Type B pancreatic cell (in vitro differentiated cells): ENCODE data around the gene COL5A1. TPM values are rescaled to one million over a fixed set of nuclear protein-coding genes. Genes with fewer than 3 reads are reported as not detected.
A peak's percentile ranks its signal among the peaks of the same experiment; 100 is the strongest.
"Not testable (repeated sequence)": the region's sequence is repeated elsewhere in the genome, so short reads cannot be mapped to it uniquely, and the experiment has no call there.

ENCODE experiments used
- DNase-seq: peaks from one replicate; pipeline ENCODE4 v3.0.0; 2021; ENCODE audit warnings: mixed read lengths; ENCODE audit not compliant: unreplicated experiment; ENCODE audit errors: extremely low spot score
- H3K27ac Mint-ChIP-seq: 2 replicates; pipeline ENCODE4 v1.8.0; 2021; ENCODE audit warnings: mild to moderate bottlenecking, mixed read lengths
- H3K27me3 Mint-ChIP-seq: 2 replicates; pipeline ENCODE4 v1.8.0; 2021; ENCODE audit warnings: mixed read lengths
- H3K36me3 Mint-ChIP-seq: 2 replicates; pipeline ENCODE4 v1.8.0; 2021; ENCODE audit warnings: mixed read lengths
- H3K4me1 Mint-ChIP-seq: one replicate; pipeline ENCODE4 v1.8.0; 2021; ENCODE audit warnings: mixed read lengths; ENCODE audit not compliant: unreplicated experiment
- H3K4me3 Mint-ChIP-seq: 2 replicates; pipeline ENCODE4 v1.8.0; 2021; ENCODE audit warnings: mild to moderate bottlenecking, mixed read lengths
- H3K9me3 Mint-ChIP-seq: 2 replicates; pipeline ENCODE4 v1.8.0; 2021; ENCODE audit warnings: mixed read lengths
- CTCF ChIP-seq: fragments of 200-600 bp; sonication (generic); conservative IDR thresholded peaks from 2 replicates; pipeline ENCODE4 v1.5.0; 2021; ENCODE audit warnings: antibody characterized with exemption, mild to moderate bottlenecking
- total RNA-seq: library from RNA; stranded (reverse); gene quantifications from 2 replicates; pipeline ENCODE4 v1.2.1, GENCODE V29; 2021; ENCODE audit warnings: low replicate concordance

Gene COL5A1
- total RNA-seq, 1 donor from 2014 or later = 112 TPM

DNA sequence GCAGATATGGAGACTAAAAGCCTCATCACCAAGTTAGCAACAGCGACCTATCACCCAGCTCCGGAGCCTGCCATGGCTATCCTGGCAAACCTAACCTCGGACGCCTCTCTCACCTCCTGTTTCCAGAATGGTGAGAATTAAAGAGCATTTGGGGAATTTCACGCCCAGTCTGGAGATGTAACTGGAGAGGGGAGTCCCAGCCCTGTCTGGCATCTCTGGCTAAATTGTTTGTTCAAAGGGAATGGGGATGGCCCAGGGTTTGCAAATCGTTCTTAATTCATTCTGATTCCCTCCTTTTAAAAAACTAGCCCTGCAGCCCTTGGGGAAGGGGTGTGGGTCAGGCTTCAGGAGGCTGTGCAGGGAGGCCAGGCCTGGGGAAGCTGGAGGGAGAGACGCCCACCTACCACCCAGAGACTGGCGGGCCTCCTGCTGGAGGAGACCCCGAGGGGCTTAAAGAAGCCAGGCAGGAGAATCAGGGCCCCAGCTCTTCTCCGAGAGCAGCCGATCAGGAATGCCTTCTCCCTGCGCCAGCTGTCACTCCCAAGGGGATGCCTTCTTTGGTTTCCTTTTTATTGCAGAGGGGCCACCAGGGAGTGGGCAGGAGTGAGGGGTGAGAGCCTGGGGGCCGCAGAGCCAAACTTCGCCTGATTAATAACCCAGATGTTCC lies 964 bp upstream of the COL5A1 start:
- DNase-seq = no peak
- Mint-ChIP-seq H3K27ac (no peak overlapping the region), H3K36me3 (no peaks in the 10 kb centered on the region), H3K9me3 (no peaks in the 10 kb centered on the region), H3K4me1 (peaks cover 33% of the 10 kb centered on the region), H3K4me3 (peak overlapping the region; percentile 81), H3K27me3 (peaks cover 27% of the 10 kb centered on the region)
- TF ChIP-seq CTCF = no peak

DNA sequence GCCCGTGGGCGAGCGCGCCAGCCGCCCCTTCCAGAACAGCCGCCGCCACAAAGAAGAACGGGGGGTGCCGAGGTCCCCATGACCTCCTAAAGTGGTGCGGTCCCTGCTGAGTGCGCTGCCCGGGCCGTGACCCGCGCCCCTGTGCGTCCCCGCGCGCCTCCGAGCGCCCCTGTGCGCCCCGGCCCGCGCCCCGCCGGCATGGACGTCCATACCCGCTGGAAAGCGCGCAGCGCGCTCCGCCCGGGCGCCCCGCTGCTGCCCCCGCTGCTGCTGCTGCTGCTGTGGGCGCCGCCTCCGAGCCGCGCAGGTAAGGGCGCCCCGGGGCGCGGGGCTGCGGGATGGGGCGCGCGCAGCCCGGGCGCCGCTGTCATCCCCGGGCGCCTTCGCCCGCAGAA lies 384 bp downstream of the COL5A1 start:
- Mint-ChIP-seq H3K27ac (no peak overlapping the region), H3K4me1 (peaks cover 34% of the 10 kb centered on the region), H3K36me3 (no peaks in the 10 kb centered on the region), H3K4me3 (peak overlapping the region; percentile 91), H3K27me3 (peaks cover 24% of the 10 kb centered on the region), H3K9me3 (no peaks in the 10 kb centered on the region)
- no peak for DNase-seq
- TF ChIP-seq CTCF = no peak

DNA sequence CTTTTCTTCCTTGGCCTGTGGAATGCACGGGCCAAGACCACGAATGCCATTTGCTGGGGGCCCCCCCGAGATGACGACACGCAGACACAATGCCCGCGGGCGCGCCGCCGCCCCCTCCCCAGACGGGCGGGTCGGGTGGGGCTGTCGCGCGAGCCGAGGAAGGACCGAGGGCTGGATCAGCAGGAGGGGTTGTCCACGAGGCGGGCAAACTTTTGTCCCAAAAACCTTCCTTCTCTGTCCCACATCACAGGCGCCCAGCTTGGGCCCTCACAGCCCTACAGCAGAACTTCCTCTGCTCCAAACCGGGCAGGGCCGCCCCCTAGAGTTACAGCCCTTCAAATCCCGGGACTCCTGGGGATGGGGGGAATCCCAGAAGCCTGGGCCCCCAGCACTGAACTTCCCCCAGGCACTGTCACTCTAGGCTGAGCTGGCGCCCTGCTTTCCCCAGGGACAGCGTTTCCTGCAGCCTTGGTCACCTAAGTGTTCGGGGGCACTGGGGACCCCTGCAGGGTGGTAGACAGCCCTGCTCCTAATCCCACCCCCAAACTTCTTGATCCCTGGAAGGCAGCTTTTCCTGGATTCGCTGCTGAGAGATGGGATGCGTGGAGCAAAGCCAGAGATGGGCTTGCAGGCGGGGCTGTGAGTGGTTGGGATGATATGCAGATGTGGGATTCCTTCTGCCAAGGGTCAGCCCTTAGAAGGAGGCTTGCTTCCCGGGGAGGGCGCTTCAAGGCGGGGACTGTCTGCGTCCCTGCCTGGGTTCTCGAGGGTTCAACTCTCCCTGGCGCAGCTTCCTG lies 980 bp downstream of the COL5A1 start:
- H3K4me1 Mint-ChIP-seq = peaks cover 32% of the 10 kb centered on the region
- H3K4me3 Mint-ChIP-seq = peak overlapping the region; percentile 91
- H3K27ac Mint-ChIP-seq = peak overlapping the region; percentile 64
- TF ChIP-seq CTCF = peak; percentile 22
- H3K9me3 Mint-ChIP-seq = no peaks in the 10 kb centered on the region
- H3K27me3 Mint-ChIP-seq = peaks cover 24% of the 10 kb centered on the region
- DNase-seq = no peak
- H3K36me3 Mint-ChIP-seq = no peaks in the 10 kb centered on the region

- no peaks in the 10 kb centered on the region for H3K36me3 Mint-ChIP-seq
- H3K27ac Mint-ChIP-seq = peak overlapping the region; percentile 64
- H3K27me3 Mint-ChIP-seq = peaks cover 24% of the 10 kb centered on the region
- no peak for DNase-seq
- peak overlapping the region; percentile 91 for H3K4me3 Mint-ChIP-seq
- TF ChIP-seq CTCF = no peak
- no peaks in the 10 kb centered on the region for H3K9me3 Mint-ChIP-seq
- H3K4me1 Mint-ChIP-seq = peaks cover 35% of the 10 kb centered on the region
Observed at GRCh38 chr9:134643222-134643671, 1.6 kb downstream of the COL5A1 start.

GRCh38 chr9:134644401-134644724 lies 2.8 kb downstream of the COL5A1 start:
- Mint-ChIP-seq H3K4me1 (peaks cover 35% of the 10 kb centered on the region), H3K4me3 (peak overlapping the region; percentile 85)
- not testable (repeated sequence) for H3K27ac Mint-ChIP-seq

More at GRCh38 chr9:134644401-134644724, 2.8 kb downstream of the COL5A1 start:
- H3K36me3 Mint-ChIP-seq, DNase-seq, H3K9me3 Mint-ChIP-seq: not testable (repeated sequence)
- peaks cover 18% of the 10 kb centered on the region for H3K27me3 Mint-ChIP-seq
